AG09319 (cell line): Measurements from ENCODE around the gene TRAK1.

Experiments used
- DNase-seq: peaks from one replicate; pipeline ENCODE4 v3.0.0-alpha.2; 2010; ENCODE audit warnings: low read depth; ENCODE audit errors: extremely low read depth
- TF ChIP-seq, protein P1 (sequence below): IDR thresholded peaks from 2 replicates; pipeline ENCODE4 v1.5.1; 2011; ENCODE audit warnings: low read depth, mild to moderate bottlenecking, inconsistent platforms, low read length, moderate library complexity

The TRAK1 gene

DNA sequence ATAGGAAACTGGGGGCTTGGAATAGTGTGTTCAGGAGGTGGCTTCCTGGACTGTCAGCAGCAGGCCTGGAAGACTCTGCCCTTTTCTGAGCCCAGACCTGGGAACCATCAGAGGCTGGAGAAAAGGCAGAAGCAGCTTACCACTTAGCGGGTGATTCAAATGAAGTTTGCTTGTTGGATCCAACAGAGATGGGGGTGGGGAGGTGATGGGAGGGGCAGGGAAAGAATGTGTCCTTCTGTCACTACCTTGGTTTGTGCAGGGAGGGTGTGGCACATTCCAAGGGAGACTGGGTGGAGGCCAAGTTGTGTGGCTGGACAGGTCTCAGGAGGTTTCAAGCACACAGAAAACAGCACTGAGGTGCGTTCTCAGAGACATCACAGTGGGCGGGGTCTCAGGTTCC lies 58.8 kb downstream of the TRAK1 start:
- TF ChIP-seq, protein P1, sequence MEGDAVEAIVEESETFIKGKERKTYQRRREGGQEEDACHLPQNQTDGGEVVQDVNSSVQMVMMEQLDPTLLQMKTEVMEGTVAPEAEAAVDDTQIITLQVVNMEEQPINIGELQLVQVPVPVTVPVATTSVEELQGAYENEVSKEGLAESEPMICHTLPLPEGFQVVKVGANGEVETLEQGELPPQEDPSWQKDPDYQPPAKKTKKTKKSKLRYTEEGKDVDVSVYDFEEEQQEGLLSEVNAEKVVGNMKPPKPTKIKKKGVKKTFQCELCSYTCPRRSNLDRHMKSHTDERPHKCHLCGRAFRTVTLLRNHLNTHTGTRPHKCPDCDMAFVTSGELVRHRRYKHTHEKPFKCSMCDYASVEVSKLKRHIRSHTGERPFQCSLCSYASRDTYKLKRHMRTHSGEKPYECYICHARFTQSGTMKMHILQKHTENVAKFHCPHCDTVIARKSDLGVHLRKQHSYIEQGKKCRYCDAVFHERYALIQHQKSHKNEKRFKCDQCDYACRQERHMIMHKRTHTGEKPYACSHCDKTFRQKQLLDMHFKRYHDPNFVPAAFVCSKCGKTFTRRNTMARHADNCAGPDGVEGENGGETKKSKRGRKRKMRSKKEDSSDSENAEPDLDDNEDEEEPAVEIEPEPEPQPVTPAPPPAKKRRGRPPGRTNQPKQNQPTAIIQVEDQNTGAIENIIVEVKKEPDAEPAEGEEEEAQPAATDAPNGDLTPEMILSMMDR, result no peak
- DNase-seq, result no peak

DNA sequence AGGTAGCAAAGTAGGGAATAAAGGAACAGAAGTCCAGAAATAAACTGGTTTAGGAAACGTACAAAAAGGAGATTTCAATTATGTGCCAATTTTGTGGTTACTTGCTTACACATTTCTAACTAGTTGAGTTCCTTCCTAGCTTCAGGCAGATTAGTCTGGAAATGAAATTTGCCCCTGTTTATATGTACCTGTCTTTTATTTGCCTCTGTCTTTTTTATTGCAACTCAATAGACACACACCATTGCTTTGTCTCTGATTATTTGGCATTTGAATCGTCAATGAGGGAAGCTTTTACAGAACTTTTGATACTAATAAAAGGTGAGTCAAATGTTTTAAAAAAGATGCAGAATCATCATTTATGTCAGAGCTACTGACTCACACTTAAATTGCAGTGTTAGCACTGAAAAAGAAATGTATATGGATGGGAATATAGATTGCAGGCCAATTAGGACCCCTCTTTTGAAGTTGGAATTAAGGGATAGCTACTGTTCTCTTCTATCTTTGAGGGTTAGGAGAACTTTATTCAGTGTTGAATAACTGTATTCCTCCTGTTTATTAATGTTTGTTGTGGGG lies 60.5 kb downstream of the TRAK1 start:
- no peak for DNase-seq
- TF ChIP-seq, protein P1, result no peak

DNA sequence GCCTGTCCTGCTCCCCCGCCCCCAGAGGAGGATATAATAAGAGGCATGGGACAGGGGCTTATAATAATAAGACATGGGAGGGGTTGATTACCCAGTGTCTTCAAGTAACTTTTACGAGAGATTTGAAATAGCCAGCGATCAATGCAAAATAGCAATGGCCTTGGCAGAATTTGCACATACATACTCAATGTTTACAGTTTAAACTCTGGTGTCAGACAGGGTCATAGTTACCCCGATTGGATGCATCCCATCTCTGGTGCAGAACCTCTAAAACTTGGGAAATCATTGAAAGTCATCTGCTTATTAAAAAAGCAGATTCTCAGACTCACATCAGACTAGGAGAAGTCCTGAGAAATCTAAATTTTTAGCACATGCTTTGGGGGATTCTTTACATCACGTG lies 61.0 kb downstream of the TRAK1 start:
- DNase-seq, result no peak

DNA sequence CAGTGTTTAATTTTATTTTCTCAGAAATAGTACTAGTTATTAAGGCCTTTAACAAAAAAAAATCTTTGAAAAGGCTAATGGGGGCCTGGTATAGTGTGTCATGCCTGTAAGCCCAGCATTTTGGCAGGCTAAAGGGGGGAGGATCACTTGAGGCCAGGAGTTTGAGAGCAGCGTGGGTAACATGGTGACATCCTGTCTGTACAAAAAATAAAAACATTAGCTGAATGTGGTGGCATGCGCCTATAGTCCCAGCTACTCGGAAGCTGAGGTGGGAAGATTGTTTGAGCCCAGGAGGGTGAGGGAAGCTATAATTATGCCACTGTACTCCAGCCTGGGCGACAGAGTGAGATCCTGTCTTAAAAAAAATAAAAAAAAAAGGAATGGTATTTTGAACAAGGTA lies 61.9 kb downstream of the TRAK1 start:
- no peak for DNase-seq
- TF ChIP-seq, protein P1, result no peak

More for the DNA sequence above, 61.0 kb downstream of the TRAK1 start:
- TF ChIP-seq, protein P1, result no peak

DNA sequence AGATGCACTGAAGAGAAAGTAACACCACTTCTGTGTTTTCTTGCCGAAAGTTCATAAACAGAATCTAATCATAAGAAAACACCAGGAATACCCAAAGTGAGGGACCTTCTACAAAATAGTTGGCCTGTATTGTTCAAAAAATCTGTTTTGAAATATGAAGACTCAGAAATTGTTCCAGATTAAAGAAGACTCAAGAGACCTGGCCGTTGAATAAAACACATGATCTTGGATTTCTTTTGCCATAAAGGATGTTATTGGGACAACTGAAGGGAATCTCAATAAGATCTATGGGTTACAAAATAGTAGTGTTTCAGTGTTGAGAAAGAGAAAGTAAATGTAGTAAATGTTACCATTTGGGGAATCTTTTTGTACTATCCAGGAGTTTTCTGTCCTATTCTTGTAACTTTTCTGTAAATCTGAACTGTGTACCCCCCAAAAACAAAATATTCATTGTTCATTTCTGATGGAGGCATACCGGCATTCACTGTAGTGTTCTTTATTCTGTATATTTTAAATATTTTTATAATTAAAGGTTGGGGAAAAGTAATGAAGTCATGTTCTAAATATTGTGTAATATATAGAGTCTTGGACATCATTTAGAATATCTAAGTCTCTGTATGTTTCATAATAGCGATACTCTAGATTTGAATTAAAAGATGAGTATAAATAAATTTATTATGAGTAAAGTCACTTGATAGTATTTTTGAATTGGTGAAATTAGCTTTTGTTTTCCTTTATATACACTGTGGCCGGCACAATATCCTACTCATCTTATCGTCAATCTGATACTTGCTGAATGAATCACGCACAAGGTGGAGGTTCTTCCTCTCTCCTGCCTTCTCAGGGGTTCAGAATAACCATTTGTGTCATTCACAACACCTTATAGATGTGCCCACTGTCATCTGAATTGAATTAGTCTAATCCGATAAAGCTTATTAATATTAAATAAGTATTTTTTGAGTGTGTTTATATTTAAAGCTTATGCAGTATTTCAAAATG lies 66.7 kb downstream of the TRAK1 start:
- DNase-seq, result no peak
- TF ChIP-seq, protein P1, result no peak

DNA sequence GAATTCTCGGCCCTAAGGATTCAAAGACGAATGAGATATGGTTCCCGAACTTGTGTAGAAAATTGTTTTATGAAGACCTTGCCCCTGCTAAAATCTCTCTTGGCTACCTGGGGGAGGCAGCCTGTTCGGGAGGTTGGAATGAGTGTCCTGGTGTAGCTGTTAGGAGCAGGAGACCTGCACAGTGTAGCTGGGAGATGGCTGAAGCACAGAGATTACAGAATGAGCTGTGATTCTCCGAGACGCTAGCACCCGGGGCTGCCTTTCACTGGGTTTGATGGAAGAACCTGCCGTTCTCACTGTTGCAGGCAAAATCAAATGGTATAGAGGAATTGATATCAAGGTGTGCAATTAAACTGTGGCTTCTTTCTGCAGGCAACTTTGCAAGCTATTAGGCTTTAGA lies 68.0 kb downstream of the TRAK1 start:
- DNase-seq, result no peak
- TF ChIP-seq, protein P1, result no peak
